Activated naive CD4-positive, alpha-beta T cell (primary cell): ENCODE data around the gene GLCCI1.
"Not testable (repeated sequence)": the region's sequence is repeated elsewhere in the genome, so short reads cannot be mapped to it uniquely, and the experiment has no call there.

Source experiments
- DNase-seq, 4 experiments: peaks; one replicate each; lab custom pipeline; 2025; lab: John Stamatoyannopoulos, UW

GLCCI1 gene

DNA sequence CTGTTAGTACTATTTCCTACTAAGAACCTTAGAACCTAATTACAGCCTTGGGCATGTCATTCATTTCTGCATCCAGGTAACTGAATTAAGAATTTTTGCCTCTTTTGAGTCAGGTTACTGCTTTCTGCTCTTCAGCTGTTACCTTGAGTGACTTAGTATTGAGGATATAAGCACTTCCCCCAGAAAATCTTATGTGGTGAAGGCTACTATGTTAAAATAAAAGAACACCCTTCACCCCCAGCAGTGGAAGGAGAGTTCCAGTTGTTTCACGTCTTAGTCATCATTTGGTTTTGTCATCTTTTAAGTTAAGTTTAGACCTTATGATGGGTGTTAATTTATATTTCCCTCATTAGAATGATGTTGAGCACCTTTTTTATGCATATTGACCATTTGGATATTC lies 82.8 kb downstream of the GLCCI1 start:
- no peak for DNase-seq

DNA sequence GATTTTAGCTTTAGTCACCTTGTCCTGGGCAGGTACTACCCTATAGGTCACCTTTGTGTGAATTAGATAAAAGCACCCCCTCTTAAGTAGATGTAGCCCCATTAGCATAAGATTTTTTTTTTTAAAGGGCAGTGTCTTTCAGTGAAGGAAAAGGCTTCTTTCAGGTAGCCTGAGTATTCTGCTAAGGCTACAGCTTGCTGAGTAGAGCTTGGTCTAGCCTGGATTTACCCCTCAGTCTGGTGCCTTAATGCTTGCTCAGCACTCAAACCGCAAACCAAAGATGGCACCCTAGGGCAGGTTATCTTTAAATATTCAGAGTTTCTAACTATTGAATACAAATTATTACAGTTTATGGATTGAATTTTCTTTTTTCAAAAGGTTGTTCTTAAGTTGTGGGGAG lies 83.4 kb downstream of the GLCCI1 start:
- no peak for DNase-seq

DNA sequence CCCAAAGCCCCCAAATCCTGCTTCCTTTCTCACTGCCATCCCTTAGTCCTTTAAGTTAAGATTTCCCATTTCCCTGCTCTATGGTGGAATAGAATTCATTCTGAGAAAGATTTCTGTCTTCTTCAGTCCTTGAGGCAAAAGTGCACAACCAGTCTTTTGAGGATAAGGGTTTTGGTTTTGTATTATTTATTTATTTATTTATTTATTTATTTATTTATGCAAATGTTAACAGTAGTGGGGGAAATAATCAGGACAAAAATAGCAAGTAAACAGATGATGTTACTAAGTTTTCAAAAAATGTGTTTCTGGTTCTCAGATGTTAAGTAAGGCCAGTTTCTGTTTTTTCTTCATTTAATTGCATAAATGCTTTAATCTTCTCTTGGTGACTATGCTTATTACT lies 84.2 kb downstream of the GLCCI1 start:
- DNase-seq = no peak

DNA sequence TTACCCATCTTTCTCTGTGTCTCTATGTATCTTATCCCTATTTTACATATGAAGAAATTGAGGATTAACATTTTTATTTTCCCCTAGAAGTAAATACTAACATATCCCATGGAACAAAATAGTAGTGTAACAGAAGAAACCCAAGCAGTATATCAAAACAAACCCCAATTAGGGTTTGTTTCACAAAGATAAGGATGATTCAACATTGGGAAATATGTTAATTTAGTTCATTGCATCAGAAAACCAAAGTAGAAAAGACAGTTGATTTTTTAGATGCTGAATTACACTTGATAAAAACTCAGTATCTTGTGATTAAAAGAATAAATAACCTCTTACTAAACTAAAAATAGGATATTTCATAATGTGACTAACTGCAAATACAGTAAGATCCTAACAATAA lies 87.8 kb downstream of the GLCCI1 start:
- no peak for DNase-seq

DNA sequence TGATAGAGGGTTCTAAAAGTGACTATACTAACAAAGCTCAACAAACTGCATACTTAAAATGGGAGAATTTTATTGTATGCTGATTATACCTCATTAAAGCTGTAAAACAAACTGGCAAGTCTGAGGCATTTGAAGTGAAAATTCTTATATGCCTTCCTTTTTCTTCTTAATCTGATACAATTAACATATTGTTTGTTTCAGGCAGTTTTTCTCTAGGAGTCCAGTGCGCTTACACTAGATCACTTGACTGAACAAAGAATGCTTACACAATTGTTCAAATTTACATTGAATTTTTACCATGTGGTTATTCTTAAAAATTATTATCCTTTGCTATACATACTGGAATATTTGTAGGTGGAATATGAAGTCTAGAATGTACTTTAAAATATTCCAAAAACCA lies 89.0 kb downstream of the GLCCI1 start:
- DNase-seq = no peak

DNA sequence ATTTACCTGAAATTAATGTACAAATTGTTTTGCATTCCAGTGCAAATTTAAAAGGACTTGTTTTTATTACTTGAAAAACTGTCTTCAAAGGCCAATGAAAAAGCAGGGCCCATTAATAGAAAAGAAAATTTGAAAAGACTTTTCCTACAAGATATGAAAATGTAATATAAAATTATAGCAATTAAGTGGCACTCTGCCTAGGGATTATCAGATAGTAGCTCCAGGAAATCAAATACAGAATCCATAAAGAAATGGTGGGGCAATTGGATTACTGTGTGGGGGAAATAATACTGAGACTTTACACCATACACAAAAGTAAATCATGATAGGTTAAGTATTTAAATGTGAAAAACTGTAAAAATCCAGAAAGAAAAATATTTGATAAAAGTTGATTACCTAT lies 89.7 kb downstream of the GLCCI1 start:
- DNase-seq = no peak

DNA sequence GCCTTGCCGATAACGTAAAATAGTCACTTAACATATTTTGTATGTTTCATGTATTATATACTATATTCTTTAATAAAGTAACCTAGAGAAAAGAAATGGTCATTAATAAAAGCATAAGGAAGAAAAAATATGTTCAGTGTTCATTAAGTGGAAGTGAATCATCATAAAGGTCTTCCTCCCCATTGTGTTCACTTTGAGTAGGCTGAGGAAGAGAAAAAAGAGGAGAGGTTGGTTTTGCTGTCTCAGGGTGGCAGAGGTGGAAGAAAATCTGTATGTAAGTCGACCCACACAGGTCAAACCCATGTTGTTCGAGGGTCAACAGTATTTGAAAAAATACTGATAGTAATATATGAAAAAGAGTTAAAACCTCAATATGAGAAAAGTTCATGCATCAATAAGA lies 90.3 kb downstream of the GLCCI1 start:
- DNase-seq = no peak

DNA sequence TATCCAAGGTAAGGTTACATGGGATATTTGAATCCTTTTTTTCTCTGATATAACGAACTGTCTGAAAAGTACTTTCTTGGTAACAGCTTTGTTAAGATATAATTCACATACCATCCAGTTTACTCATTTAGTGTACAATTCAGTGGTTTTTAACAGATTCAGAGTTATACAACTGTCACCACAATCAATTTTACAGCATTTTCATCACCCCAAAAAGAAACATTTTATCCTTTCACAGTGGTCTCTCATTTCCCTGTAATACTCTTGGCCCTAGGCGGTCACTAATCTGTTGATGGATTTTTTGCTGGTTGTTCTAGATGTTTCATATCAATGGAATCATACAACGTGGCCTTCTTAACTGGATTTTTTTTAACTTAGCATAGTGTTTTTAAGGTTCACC lies 91.6 kb downstream of the GLCCI1 start:
- DNase-seq = no peak

DNA sequence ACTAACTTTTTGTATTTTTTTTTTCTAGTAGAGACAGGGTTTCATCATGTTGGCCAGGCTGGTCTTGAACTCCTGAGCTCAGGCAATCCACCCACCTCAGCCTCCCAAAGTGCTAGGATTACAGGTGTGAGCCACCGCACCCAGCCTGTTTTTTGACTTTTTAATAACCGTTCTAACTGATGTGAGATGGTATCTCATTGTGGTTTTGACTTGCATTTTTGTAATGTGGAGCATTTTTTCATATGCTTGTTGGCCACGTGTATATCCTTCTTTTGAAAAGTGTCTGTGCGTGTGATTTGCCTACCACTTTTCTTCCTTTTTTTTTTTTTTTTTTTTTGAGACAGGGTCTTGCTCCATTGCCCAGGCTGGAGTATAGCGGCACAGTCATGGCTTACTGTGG lies 94.7 kb downstream of the GLCCI1 start:
- not testable (repeated sequence) for DNase-seq

DNA sequence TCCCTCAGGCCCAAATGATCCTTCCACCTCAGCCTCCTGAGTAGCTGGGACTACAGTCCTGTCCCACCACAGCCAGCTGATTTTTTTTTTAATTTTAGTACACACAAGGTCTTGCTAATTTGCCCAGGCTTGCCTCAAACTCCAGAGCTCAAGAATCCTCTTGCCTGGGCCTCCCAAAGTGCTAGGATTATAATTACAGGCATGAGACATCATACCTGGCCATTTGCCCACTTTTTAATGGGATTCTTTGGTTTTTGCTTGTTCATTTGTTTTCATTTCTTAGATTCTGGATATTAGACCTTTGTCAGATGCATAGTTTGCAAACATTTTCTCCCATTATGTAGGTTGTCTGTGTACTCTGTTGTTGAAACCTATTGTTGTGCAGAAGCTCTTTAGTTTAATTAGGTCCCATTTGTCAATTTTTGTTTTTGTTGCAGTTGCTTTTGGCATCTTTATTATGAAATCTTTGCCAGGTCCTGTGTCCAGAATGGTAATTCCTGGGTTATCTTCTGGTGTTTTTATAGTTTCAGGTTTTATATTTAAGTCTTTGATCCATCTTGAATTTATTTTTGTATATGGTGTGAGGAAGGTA lies 95.2 kb downstream of the GLCCI1 start:
- no peak for DNase-seq

DNA sequence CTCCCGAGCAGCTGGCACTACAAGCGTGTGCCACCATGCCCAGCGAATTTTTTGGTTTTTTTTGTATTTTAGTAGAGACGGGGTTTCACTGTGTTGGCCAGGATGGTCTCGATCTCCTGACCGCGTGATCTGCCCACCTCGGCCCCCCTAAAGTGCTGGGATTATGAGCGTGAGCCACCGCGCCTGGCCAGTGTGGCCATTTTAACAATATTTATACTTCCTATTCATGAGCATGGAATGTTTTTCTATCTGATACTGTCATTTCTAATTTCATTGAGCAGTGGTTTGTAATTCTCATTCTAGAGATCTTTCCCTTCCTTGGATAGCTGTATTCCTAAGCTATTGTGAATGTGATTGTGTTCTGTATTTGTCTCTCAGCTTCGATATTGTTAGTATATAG lies 96.2 kb downstream of the GLCCI1 start:
- DNase-seq = no peak

DNA sequence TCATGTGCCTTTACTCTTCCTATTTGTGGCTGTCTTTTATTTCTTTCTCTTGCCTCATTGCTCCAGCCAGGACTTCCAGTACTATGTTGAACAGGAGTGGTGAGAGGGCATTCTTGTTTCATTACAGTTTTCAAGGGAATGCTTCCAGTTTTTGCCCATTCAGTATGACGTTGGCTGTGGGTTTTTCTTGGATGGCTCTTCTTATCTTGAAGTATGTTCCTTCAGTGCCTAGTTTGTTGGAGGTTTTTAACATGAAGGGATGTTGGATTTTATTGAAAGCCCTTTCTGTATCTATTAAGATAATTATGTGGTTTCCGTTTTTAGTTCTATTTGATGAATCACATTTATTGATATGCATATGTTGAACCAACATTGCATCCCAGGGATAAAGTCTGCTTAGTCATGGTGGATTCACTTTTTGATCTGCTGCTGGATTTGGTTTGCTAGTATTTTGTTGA lies 96.8 kb downstream of the GLCCI1 start:
- no peak for DNase-seq

DNA sequence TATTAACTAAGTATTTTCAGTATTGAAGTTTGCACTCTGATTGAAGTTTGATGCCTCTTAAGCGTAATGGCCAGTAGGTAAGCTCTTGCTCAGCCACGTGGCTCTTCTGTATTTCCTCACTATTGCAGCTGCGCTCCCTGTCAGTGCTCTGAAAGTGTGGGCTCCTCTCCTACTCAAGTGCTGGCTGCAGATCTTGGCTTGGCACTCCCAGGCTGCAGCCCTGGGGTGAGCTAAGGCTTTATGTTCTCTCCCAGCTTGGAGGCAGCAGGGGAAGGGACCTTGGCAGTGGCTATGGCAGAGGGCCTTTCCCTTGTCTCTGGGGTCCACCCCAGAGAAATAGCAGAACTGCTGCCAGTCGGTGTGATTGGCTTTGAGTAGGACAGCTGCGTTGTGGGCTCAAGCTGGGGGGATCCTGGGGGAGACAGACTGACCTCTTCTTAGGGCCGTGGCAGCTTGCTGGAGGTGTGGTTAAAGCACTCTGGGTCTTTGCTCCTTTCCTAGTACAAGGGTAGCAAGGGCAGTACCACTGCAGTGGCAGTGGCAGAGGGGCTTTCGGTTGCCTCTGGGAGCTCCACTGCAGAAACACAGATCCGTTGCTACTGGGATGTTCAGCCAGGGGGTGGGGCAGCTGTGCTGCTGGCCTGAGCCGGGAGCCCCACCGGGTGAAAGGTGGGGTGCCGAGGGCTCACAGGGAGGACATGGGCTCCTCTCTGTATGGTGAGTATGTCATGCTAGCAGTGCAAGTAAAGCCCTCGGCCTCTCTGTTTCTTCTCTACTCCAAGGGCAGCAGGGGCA lies 100.5 kb downstream of the GLCCI1 start:
- no peak for DNase-seq

DNA sequence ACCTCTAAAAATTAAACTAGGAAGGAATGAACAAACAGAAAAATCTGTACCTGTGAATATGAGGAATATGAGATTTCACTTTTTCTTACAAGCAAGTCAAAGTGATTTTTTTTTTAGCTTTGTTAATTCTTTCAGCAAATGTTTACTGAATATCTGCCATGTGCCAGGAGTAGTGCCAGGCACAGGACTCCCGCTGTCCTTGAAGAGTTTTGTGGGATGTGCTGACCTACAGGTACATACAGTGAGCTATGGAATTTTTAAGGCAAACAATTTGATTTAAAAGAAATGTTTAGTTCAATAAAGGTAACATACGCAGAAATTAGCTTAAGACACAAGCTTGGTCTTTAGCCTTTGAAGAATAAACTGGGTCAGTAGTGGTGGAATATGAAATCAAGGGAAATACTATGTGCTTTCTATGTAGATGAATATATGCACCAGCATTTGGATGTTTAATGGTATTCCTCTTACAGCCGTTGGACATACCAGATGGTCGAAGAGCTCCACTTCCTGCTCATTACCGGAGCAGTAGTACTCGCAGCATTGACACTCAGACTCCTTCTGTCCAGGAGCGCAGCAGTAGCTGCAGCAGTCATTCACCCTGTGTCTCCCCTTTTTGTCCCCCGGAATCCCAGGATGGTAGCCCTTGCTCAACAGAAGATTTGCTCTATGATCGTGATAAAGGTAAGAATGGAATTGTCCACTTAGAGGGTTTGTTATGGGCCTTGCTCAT lies 102.0 kb downstream of the GLCCI1 start:
- DNase-seq = no peak

DNA sequence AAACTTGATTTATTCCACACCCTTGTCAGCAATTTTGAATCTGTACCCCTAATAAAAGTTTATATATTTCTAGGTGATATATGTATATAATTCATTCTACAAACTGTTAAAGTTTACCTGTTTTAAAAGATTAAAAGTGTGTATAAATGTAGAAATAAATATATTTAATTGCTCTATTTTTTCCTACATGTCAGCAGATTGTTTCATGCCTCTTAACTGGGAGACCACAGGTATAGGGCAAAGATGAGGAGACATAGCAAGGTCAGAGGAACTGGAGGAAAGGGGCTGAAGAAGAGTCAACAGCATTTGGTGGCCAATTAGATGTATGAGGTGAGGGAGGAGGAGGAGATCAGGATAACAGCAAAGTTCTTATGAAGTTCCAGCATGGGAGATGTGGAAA lies 109.8 kb downstream of the GLCCI1 start:
- no peak for DNase-seq

DNA sequence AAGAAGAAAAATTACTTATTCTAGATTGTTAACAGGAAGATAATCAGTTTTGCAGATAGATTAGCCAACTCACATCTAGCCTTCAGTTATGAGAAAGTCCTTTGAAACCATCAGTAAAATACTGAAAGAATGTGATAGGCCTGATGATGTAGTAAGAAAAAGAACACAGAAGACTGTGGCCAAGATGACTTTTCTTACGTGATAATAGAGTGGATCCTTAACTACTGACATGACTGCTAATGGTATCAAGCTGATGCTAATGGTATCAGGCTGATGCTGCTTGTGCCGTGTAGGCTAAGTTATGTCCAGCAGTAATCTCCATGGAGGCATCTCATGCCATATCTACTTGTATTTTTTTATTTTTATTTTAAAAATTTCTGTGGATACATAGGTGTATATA lies 114.2 kb downstream of the GLCCI1 start:
- DNase-seq = no peak

DNA sequence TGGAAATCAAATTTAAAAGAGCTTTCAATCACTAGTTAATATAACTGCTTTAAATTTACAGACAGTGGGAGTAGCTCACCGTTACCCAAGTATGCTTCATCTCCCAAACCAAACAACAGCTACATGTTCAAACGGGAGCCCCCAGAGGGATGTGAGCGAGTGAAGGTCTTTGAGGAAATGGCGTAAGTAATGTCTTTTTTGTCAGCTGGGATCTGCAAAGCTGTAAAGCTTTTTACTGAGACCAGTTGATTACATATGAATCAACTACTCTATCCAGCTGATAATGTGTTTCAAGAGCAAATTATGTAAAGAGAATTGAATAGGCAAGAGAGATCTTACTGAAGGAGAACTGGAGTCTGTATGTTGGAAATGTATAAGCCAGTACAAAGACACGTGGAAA lies 116.2 kb downstream of the GLCCI1 start:
- DNase-seq = no peak

DNA sequence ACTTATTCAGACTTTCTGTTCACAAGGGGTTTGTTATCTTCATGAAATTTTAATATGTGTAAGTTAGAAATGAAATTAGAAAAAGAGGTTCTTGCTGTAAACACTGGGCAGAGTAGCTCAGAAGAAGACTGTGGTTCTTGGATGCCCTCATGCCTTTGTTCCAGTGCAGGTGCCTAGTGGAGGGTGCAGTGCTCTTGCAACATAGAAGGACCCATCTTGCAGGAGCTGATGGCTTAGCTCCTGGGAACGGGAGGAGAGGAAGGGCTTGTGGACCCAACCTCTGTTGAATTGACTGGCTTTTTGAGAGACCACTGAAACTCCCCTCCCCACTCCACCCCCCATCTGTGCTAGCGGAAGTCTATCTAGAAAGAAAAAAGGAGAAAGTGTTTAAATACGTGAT lies 116.8 kb downstream of the GLCCI1 start:
- no peak for DNase-seq

DNA sequence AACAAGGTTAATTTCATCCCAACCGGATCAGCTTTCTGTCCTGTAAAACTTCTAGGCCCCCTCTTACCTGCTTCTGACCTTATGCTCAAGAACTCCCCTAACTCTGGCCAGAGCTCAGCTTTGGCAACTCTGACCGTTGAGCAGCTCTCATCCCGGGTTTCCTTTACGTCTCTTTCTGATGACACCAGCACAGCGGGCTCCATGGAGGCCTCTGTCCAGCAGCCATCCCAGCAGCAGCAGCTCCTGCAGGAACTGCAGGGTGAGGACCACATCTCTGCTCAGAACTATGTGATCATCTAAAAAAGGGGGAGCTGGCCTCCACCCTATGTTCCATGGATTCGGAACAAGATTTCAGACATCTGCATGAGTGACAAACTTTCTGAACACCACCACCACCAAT lies 117.6 kb downstream of the GLCCI1 start:
- no peak for DNase-seq

DNA sequence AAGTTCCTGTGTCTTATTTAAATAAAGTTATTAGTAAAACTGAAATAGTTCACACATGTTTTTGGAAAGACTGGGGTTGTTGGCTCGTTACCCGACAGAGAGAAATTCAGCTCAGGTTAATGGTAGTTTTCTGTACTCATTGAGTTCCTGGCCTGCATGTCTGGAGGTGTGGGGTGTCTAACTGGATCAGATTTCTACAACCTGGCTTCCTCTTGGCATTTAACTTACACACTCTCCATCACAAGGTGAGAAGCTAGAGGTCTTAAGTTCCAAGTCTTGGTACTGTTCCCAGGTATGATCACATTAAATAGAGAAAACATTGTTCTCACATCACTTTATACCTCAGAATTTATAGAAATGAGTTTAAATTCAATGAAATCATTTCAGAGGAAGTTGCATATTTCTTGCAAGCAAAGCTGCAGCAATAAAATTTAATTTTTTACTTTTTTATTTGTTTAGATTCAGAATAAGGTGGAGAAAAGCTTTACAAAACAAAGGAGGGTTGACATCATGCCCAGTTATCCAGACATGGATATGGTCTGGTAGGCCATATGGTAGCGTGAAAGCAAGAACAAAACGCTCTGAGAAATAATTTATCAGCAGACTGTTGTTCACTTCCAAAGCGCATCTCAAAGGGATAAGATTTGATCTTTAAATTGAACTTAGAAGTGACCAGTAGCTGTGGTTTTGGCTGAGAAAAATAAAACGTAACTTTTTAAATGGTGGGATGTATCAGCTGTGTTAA lies 120.6 kb downstream of the GLCCI1 start:
- no peak for DNase-seq

DNA sequence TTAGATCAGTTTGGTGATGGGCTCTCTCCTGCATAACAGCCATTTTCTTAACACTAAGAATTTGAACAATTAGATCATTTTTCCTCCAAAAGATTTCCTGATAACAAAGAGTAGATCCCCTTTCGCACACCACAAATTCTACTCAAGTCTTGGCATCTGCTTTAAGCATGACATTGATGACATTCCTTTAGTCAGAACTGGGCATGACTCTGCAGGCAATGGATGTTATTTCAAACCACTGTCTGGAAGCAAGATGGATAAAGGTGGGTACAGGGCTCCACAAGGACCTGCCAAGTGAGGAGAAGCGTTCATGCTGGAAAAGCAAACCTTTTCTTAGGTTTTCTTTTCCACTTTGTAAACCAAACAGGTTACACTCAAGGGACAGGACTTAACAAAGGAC lies 123.5 kb downstream of the GLCCI1 start:
- DNase-seq = no peak
